GM18526 (cell line): Measurements from ENCODE around the gene UNC5C.

ENCODE experiments used
- POLR2A ChIP-seq: IDR thresholded peaks from 3 replicates; pipeline ENCODE4 v1.6.1; 2011; ENCODE audit not compliant: insufficient read length; ENCODE audit errors: extremely low read depth

Gene UNC5C

DNA sequence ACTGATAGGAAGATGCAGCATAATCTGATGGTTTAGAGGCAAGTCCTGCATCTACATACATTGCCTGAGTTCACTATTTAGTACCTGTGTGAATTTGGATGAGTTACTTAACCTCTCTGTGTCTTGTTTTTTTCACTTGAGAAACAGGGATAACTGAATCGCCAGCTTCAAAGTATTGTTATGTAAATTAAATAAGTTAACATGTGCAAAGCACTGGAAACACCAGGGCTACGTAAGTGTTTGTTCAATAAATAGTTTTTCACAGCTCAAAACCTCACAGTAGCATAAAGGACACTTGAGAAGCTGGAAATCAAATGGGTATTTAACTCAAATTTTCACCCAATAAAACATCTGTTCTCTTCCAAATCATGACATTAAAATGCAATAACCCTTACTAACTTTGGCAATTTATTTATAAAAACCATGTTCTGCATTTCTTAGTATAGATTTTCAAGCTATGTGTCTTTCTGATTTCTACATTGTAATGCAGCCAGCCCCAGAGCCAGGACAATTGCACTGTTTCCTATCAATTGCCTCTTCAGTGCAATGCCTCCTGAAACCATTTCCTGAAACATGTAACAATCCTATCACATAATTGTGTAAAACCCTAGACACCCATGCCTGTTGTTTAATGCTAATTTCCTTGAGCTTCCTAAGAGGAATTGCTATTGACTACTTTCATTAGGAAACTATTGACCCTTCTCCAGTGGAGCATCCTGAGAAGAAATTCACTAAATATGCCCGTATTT lies 177.1 kb downstream of the UNC5C start:
- no peak for TF ChIP-seq POLR2A

DNA sequence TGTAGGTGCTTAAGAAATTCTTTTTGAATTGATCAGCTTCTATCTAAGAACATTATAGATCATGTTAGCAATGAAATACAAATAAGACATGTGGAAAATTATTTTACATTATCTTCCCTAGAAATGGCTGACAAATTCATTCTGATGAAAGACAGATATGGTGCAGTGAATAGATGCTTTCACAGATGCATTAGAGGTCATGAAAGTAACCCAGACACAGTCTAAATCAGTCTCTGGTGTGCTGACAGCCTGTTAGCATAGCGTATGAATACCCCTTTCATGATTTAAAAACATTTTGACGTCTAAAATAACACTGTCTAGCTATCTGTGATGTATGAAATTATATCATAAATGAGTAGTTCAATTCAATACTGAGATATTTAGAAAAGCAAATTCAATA lies 180.9 kb downstream of the UNC5C start:
- no peak for TF ChIP-seq POLR2A

GRCh38 chr4:95363966-95364365 lies 184.8 kb downstream of the UNC5C start:
- TF ChIP-seq POLR2A: no peak

DNA sequence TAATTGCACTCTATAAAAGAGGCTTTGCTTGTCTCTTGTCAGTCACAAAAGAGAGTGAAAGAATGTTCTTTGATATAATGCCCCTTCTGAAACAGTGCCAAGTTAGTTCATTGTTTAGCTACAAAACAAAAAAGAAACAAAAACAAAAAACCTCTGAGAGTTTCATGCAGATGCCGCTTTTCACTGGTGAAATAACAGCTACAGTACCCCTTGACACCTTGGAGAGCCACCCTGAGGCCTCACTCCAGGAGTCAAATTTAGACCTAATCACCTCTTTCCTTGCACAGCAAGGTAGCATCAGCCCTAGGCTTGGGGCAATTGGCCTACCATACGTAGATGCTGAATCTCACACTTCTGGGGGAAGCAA lies 185.2 kb downstream of the UNC5C start:
- no peak for TF ChIP-seq POLR2A

GRCh38 chr4:95362906-95363558 lies 185.7 kb downstream of the UNC5C start:
- TF ChIP-seq POLR2A: no peak

DNA sequence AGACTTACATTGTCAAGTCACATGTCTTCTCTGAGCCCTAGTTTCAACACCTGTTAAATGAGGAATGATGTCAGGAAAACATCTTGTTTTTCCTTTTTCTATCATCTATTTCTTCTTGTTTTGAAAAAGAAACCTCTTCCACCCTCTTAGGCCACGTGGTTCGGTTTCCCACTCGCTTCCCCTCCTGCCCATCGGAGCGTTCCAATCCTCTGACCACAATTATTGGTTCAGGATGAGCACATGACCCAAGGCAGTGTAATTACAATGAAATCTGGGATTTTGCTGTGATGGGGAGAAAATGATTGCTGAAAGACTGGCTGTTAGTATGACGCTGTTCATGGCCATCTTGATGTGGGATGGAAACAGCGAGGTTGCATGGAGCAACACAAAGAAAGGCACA lies 186.7 kb downstream of the UNC5C start:
- TF ChIP-seq POLR2A: no peak

- no peak for TF ChIP-seq POLR2A
Measured at GRCh38 chr4:95361696-95361965, 187.1 kb downstream of the UNC5C start.

DNA sequence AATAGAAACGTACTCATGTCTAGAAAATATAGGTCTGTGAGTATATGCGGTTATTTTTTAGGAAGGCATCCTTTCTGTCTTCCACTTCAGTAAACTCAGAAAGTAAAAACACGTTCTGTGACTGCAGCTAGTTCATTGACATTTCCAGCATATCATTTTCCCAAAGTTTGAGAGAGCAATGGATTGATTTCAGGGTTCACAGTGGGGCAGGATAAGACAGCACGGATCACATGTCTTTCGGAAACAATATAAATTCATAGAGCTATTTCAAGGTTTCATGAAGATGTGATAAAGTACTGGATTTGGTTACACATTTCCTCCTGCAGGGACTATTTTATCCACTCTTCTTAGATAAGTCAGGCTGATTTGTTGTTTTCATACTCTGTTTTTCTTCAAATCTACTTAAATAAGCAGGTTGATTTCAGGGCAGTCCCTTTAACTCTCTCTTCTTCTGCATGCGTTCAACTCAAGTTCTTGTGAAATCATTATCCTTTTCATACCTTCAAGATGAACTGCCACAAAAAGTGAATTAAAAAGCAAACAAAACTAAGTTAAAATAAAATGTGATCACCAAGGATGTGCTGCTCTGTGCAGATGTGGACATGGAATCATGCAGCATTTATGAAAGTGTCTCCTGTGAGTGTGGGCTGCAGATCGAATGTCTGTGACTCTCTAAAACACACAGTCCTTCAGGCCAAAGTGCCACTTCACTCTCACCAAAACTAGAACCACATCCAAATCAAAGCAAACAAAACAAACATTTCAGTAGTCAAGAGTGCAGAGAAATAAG lies 187.7 kb downstream of the UNC5C start:
- TF ChIP-seq POLR2A: no peak

GRCh38 chr4:95360256-95360903 lies 188.4 kb downstream of the UNC5C start:
- no peak for TF ChIP-seq POLR2A

GRCh38 chr4:95358421-95358820 lies 190.4 kb downstream of the UNC5C start:
- TF ChIP-seq POLR2A: no peak

DNA sequence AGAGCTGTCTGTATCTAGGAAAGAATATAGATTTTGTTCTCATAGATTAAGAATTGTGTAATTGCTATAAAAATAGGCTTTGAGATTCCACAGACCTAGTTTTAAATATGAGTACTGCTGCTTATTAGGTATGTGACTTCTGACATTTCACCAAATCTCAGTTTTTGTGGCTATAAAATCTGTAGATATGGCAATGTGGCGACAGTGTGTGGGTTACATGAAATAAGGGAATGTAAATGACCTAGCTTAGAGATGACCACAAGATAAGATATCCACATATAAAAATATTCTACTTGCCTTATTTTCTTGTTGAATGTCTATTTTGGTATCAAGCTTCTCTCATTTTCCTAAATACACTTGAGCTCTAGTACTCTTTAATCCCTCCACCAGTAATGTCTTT lies 193.8 kb downstream of the UNC5C start:
- TF ChIP-seq POLR2A: no peak

GRCh38 chr4:95348418-95348817 lies 200.4 kb downstream of the UNC5C start:
- no peak for TF ChIP-seq POLR2A

- TF ChIP-seq POLR2A: no peak
Measured at GRCh38 chr4:95343235-95343634, 205.5 kb downstream of the UNC5C start.

DNA sequence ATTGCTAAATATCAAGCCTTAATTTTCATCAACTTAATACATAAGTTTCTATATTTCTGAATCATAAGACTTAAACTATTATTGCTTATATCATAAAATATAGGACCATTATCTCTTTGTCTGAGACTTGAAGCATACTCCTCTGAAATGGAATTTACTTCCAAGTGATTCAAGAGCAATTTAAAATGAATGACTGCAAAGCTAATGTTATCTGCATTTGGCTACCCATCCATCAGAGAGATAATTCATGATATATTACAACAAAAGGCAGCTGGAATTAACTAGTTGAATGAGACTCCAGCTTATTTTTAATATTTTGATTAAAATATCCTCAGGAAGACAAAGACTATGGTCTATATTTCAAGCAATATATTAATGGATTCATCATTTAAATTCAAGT lies 208.6 kb downstream of the UNC5C start:
- TF ChIP-seq POLR2A: no peak

- no peak for TF ChIP-seq POLR2A
Measured at GRCh38 chr4:95325665-95326064, 223.1 kb downstream of the UNC5C start.

- no peak for TF ChIP-seq POLR2A
Measured at GRCh38 chr4:95319169-95319568, 229.6 kb downstream of the UNC5C start.
